K562 treated with DMSO at 1 percent for 12 hours (cell line): ENCODE data around the gene DHX32. TPM values are rescaled to one million over a fixed set of nuclear protein-coding genes. Genes with fewer than 3 reads are reported as not detected.

Experiments used
- total RNA-seq: library from RNA; unstranded; fragments of 300-600 nt; gene quantifications from 2 replicates; pipeline ENCODE4 v1.2.3, GENCODE V29; 2022; ENCODE audit not compliant: insufficient read depth

DHX32 gene, protein sequence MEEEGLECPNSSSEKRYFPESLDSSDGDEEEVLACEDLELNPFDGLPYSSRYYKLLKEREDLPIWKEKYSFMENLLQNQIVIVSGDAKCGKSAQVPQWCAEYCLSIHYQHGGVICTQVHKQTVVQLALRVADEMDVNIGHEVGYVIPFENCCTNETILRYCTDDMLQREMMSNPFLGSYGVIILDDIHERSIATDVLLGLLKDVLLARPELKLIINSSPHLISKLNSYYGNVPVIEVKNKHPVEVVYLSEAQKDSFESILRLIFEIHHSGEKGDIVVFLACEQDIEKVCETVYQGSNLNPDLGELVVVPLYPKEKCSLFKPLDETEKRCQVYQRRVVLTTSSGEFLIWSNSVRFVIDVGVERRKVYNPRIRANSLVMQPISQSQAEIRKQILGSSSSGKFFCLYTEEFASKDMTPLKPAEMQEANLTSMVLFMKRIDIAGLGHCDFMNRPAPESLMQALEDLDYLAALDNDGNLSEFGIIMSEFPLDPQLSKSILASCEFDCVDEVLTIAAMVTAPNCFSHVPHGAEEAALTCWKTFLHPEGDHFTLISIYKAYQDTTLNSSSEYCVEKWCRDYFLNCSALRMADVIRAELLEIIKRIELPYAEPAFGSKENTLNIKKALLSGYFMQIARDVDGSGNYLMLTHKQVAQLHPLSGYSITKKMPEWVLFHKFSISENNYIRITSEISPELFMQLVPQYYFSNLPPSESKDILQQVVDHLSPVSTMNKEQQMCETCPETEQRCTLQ
- total RNA-seq, result 12.3 and 21.8 TPM in 2 replicates

DNA sequence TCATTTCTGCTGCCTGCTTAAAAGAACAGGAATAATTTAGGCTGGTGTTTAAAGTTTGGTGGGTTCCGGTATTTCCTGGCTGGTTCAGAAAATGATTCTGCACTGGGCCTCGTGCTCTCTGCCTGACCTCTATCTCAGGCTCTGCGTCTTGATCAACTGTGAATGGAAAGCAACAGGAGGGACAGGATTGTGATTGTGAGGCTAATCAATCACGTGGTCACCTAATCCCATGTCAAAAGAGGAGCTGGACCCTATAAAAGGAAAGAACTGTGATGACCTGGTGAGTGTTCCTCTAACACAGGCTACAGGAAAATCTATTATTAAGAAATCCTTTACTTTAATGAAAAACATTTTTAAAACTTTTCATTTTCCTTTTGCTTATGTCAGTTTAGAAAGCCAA lies at the start of gene DHX32:
TSS of gene DHX32 (minus strand) at position 101 of the 400 bp plus-strand sequence. CDS start 468 bp downstream, outside the sequence.

DNA sequence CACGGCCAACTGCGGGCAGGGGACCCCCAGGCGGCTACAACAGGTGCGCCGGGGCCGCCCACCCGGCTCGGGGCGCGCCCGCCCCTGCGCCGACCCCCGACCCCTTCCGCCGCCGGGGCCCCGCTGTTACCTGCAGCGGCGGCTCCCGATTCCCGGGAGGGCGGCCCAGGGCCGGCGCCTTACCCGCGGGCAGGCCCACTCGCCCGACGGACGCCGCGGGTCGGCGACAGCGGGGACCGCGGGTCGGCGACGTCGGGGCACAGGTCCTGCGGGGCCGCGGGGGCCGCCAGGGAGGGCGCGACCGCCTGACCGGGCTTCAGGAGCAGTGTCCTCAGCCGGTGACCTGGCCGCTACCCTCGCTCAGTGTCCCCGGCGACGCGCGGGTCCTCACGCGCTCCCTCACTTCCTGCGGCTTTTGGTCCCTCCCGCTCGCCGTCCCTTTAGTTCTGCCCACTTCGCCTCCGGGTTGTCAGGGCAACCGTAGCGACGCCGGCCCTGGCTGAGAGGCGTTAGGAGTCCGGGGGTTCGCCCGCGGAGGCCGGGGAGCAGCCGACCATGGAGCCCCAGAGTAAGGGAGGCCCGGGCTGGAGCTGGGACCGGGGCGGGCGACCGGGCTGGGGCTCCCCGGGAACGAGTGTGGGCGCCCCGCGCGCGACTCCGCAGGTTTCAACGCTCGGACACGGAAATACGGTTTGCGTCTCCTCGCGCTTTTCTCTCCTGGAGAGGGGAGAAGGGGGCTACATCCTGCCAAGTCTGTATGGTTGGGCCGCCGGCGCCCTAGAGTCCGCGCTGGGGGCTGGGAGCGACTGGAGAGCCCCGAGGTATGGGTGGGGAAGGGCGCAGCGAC lies 15.2 kb upstream of the DHX32 start, which contains the start of gene FANK1:
TSS of gene FANK1 (plus strand) at position 477 of the 847 bp plus-strand sequence. CDS start at position 556, 79 bp downstream.

DNA sequence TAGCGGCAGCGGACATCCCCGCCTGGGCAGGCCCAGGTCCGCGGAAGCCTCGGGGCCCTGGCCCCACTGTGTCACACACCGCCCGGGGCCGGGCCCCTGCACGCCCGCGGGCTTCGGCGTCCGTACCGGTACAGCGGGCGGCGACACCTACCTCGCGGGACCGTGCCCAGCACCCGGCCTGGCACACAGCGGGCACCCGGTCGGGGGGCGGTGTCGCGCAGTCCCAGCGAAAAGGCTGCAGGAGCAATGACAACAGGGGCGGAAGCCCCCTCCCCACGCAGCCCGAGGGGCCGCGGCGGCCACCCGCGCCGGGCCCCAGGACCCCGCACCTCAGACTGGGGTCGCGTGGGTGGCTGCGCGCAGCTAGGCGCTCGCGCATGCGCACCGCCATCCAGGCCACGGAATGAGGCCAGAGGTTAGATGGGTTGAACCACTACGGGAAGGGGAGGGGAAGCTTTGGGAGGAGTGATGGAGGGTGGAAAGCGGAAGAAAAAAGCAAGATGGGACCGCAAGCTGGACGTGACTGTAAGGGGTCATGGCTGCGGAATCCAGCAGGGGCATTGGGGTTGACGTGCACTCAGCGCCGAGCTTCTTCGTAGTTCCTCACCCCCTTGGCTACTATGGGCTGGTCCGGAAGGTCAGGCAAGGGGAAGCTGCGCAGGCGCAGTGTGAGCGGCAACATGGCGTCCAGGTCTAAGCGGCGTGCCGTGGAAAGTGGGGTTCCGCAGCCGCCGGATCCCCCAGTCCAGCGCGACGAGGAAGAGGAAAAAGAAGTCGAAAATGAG lies 58.0 kb downstream of the DHX32 start, which contains the start of the genes BCCIP and UROS:
TSS of gene BCCIP (plus strand) at position 669 of the 785 bp plus-strand sequence. CDS start at position 681, 12 bp downstream.
TSS of gene UROS (minus strand) at position 381 of the 785 bp plus-strand sequence. CDS start 6,759 bp downstream, outside the sequence.

Other genes starting within 250 kb of the DHX32 start
- not detected in 2 replicates for gene TEX36, start 198.1 kb downstream of the DHX32 start, total RNA-seq
- gene EDRF1, start 161.6 kb downstream of the DHX32 start, total RNA-seq, result 7.1 and 15.7 TPM in 2 replicates
- gene MMP21, start 105.5 kb downstream of the DHX32 start, total RNA-seq, result not detected in 2 replicates
- 16.4 and 21.8 TPM in 2 replicates for gene UROS, start 58.0 kb downstream of the DHX32 start, total RNA-seq
- gene BCCIP, start 57.7 kb downstream of the DHX32 start, total RNA-seq, result 28.2 and 47.6 TPM in 2 replicates
- gene FANK1, start 15.3 kb upstream of the DHX32 start, total RNA-seq, result not detected in 2 replicates